ENCODE measurements around the gene TSHZ2. TPM values are rescaled to one million over a fixed set of nuclear protein-coding genes. Genes with fewer than 3 reads are reported as not detected.

The TSHZ2 gene
- total RNA-seq, 6 experiments from 2014 or later = not detected

- TF ChIP-seq, protein P1, sequence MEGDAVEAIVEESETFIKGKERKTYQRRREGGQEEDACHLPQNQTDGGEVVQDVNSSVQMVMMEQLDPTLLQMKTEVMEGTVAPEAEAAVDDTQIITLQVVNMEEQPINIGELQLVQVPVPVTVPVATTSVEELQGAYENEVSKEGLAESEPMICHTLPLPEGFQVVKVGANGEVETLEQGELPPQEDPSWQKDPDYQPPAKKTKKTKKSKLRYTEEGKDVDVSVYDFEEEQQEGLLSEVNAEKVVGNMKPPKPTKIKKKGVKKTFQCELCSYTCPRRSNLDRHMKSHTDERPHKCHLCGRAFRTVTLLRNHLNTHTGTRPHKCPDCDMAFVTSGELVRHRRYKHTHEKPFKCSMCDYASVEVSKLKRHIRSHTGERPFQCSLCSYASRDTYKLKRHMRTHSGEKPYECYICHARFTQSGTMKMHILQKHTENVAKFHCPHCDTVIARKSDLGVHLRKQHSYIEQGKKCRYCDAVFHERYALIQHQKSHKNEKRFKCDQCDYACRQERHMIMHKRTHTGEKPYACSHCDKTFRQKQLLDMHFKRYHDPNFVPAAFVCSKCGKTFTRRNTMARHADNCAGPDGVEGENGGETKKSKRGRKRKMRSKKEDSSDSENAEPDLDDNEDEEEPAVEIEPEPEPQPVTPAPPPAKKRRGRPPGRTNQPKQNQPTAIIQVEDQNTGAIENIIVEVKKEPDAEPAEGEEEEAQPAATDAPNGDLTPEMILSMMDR (IDR thresholded peaks at IDR 0.05) = no peak
- Mint-ChIP-seq H3K27me3 (ENCODE audit: insufficient read depth) (no peaks in the 10 kb centered on the region), H3K4me3 (no peak overlapping the region), H3K9me3 (peaks cover 25% of the 10 kb centered on the region), H3K27ac (no peak overlapping the region), H3K36me3 (ENCODE audit: low read depth) (no peaks in the 10 kb centered on the region), H3K4me1 (ENCODE audit: low read depth) (no peaks in the 10 kb centered on the region)
- DNase-seq = no peak
Observed at GRCh38 chr20:53032478-53032932, 60.3 kb downstream of the TSHZ2 start.

DNA sequence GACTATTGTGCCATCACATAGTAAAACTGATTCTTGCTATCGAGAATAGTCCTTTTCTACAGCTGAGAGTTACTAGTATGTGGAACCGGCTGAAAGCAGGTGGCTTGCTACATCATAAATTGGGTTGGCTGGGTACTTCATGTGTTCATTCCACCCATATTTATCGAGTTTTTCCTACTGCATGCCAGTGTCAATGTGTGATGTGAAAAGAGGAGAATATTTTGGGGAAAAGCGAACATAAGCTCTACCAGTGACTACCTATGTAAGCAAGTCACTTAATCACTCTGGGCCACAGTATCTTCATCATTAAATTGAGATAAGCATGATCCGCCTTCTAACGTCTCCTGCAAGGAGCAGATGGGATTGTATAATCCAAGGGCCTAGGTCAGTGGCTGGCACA, 61.0 kb downstream of the TSHZ2 start:
- Mint-ChIP-seq H3K27ac (no peak overlapping the region), H3K27me3 (ENCODE audit: insufficient read depth) (no peaks in the 10 kb centered on the region), H3K4me3 (no peak overlapping the region), H3K9me3 (peaks cover 18% of the 10 kb centered on the region), H3K36me3 (ENCODE audit: low read depth) (no peaks in the 10 kb centered on the region), H3K4me1 (ENCODE audit: low read depth) (no peaks in the 10 kb centered on the region)
- no peak for DNase-seq
- TF ChIP-seq, protein P1 (IDR thresholded peaks at IDR 0.05) = no peak

- DNase-seq = no peak
- no peak overlapping the region for H3K27ac Mint-ChIP-seq
- peaks cover 23% of the 10 kb centered on the region for H3K9me3 Mint-ChIP-seq
- no peaks in the 10 kb centered on the region for H3K4me1 Mint-ChIP-seq (ENCODE audit: low read depth)
- TF ChIP-seq, protein P1 (IDR thresholded peaks at IDR 0.05) = no peak
- no peaks in the 10 kb centered on the region for H3K36me3 Mint-ChIP-seq (ENCODE audit: low read depth)
- no peak overlapping the region for H3K4me3 Mint-ChIP-seq
- H3K27me3 Mint-ChIP-seq (ENCODE audit: insufficient read depth) = no peaks in the 10 kb centered on the region
Observed at GRCh38 chr20:53034899-53035298, 62.7 kb downstream of the TSHZ2 start.

GRCh38 chr20:53036992-53037391, 64.8 kb downstream of the TSHZ2 start:
- Mint-ChIP-seq H3K27ac (no peak overlapping the region), H3K27me3 (ENCODE audit: insufficient read depth) (no peaks in the 10 kb centered on the region), H3K4me1 (ENCODE audit: low read depth) (no peaks in the 10 kb centered on the region), H3K36me3 (ENCODE audit: low read depth) (no peaks in the 10 kb centered on the region), H3K9me3 (peaks cover 37% of the 10 kb centered on the region), H3K4me3 (no peak overlapping the region)
- no peak for DNase-seq
- TF ChIP-seq, protein P1 (IDR thresholded peaks at IDR 0.05) = no peak

DNA sequence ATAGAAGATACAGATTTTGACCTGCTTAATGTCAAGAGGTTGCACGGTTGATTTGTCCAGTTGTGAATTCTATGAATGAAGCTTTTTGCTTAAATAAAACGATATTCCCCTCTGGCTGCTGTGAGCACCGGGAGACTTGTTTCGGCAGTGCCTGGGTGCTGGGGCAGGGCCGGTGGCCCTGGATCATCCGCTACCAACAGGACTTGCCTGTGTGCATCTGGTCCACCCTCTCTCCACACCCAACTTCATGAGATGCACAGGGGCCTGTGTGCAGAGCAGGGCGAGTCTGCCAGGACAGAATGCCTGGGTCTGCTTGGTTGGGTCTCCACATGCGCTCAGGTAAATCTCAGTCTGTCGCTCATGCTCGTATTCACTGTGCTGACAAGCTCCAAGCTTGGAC, 65.5 kb downstream of the TSHZ2 start:
- TF ChIP-seq, protein P1 (IDR thresholded peaks at IDR 0.05) = no peak
- H3K4me3 Mint-ChIP-seq = no peak overlapping the region
- no peak for DNase-seq
- peaks cover 37% of the 10 kb centered on the region for H3K9me3 Mint-ChIP-seq
- H3K27me3 Mint-ChIP-seq (ENCODE audit: insufficient read depth) = no peaks in the 10 kb centered on the region
- H3K27ac Mint-ChIP-seq = no peak overlapping the region
- no peaks in the 10 kb centered on the region for H3K36me3 Mint-ChIP-seq (ENCODE audit: low read depth)
- H3K4me1 Mint-ChIP-seq (ENCODE audit: low read depth) = no peaks in the 10 kb centered on the region

- peaks cover 40% of the 10 kb centered on the region for H3K9me3 Mint-ChIP-seq
- H3K4me1 Mint-ChIP-seq (ENCODE audit: low read depth) = no peaks in the 10 kb centered on the region
- no peak for DNase-seq
- no peaks in the 10 kb centered on the region for H3K27me3 Mint-ChIP-seq (ENCODE audit: insufficient read depth)
- no peak overlapping the region for H3K27ac Mint-ChIP-seq
- H3K4me3 Mint-ChIP-seq = no peak overlapping the region
- TF ChIP-seq, protein P1 (IDR thresholded peaks at IDR 0.05) = no peak
- H3K36me3 Mint-ChIP-seq (ENCODE audit: low read depth) = no peaks in the 10 kb centered on the region
Observed at GRCh38 chr20:53038299-53038698, 66.1 kb downstream of the TSHZ2 start.
